Measurements from ENCODE around the gene FOXJ2. TPM values are rescaled to one million over a fixed set of nuclear protein-coding genes. Genes with fewer than 3 reads are reported as not detected.
A peak's percentile ranks its signal among the peaks of the same experiment; 100 is the strongest.
"Not testable (repeated sequence)": the region's sequence is repeated elsewhere in the genome, so short reads cannot be mapped to it uniquely, and the experiment has no call there.

FOXJ2 gene
- 10 to 100 TPM; 17.6 to 17.7 TPM for total RNA-seq

DNA sequence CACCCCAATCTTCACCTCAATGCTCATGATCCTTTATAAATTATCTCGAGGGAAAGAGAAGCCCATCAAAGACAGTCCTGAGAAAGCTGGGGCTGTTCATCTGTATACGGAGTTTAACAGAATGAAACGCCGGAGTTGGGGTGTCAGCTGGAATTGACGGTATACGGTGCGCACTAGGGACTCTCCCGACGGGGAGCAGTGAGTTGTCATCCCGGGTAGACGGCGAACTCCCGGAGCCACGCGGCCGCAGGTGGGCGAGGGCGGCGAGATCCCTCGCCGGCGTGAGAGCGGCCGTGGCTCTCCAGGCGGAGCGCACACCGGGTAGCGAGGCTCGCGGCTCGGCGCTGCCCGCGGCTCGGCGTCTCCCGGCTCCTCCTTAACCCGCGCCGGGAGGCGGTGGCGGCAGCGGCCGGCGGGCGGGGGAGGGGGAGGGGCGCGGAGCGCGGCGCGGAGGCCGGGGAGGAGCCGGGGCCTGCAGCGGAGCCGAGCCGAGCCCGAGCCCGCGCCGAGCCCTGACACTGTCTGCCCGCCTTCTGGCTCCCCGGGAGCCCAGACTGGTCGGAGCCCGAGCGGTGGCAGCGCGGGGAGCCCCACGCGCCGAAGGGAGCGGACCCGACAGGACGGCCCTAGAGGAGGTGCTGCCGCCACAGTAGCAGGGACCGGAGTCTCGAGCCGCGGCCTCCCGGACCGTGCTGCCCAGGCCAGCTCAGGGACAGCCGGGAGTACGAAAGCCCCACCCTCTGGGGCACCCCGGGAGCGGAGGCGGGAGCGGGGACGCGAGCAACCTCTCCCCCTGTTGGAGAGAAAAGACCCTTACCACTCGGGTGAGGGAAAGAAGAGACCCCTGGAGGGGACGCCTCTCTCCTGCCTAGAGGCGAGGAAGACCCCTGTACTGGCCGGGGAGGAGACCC lies at the start of gene FOXJ2:
FOXJ2 (plus strand) TSS at position 475 of the 911 bp plus-strand sequence. CDS start 7,117 bp downstream, outside the sequence.
- intact Hi-C loops (cut with micrococcal nuclease): loop anchor here (1.0 to 10.0 kb wide), 3 partner anchors 50 to 152 kb away; partner anchors contain the start of gene NECAP1
- peak within 1 kb of the TSS; percentile 86 for H3K27ac Mint-ChIP-seq

DNA sequence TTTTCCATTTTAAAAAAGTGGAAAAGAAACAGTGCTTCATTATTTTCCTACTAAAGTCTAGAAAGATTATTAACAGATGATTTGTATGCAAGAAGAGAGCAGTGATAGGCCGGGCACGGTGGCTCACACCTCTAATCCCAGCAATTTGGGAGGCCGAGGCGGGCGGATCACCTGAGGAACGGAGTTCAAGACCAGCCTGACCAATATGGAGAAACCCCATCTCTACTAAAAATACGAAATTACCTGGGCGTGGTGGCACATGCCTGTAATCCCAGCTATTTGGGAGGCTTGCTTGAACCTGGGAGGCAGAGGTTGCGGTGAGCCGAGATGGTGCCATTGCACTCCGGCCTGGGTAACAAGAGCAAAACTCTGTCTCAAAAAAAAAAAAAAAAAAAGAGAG lies 49.5 kb upstream of the FOXJ2 start:
- CTCF ChIA-PET: interaction anchor here (0.6 to 0.8 kb wide), 2 partner anchors 8 to 9 kb away, joined by 4 to 5 read pairs; no protein-coding TSS in a partner anchor
- DNase-seq; H3K27me3 Mint-ChIP-seq (ENCODE audit: low read depth); H3K4me1 Mint-ChIP-seq (ENCODE audit: low read depth); H3K27ac Mint-ChIP-seq; H3K36me3 Mint-ChIP-seq (ENCODE audit: low read depth); H3K4me3 Mint-ChIP-seq; intact Hi-C loops (cut with micrococcal nuclease); H3K9me3 Mint-ChIP-seq: not testable (repeated sequence)

More for the DNA sequence above, at the start of gene FOXJ2:
- Mint-ChIP-seq H3K4me1 (ENCODE audit: low read depth) (peaks cover 51% of the 10 kb centered on the region), H3K4me3 (peak within 1 kb of the TSS; percentile 82), H3K9me3 (no peaks in the 10 kb centered on the region), H3K27me3 (ENCODE audit: low read depth) (no peaks in the 10 kb centered on the region), H3K36me3 (ENCODE audit: low read depth) (peaks cover 9% of the 10 kb centered on the region)
- peak; percentile 72 for DNase-seq
- CTCF ChIA-PET: interaction anchor here (0.8 to 4.7 kb wide), 3 partner anchors 9 to 77 kb away, joined by 3 to 42 read pairs (median 4); no protein-coding TSS in a partner anchor

GRCh38 chr12:7983460-7983859 lies 49.1 kb upstream of the FOXJ2 start:
- H3K27me3 Mint-ChIP-seq (ENCODE audit: low read depth); H3K4me3 Mint-ChIP-seq; H3K27ac Mint-ChIP-seq; H3K4me1 Mint-ChIP-seq (ENCODE audit: low read depth); H3K9me3 Mint-ChIP-seq; intact Hi-C loops (cut with micrococcal nuclease); DNase-seq; H3K36me3 Mint-ChIP-seq (ENCODE audit: low read depth): not testable (repeated sequence)
- CTCF ChIA-PET: interaction anchor here (0.6 kb wide), 2 partner anchors 9 to 803 kb away, joined by 3 to 4 read pairs; no protein-coding TSS in a partner anchor

DNA sequence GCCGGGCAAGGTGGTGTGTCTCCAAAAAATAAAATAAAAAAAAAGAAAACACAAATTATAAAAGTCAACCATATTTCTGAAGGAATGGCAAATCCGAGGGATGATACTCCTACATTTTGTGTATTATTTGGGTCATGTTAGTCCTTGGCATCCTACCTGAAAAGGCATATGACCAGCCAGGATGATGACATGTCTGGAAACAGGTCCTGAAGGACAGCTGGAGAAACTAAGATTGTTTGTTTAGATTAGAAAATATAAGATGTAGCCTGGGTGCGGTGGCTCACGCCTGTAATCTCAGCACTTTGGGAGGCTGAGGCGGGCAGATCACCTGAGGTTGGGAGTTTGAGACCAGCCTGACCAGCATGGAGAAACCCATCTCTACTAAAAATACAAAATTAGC lies 47.6 kb upstream of the FOXJ2 start:
- Mint-ChIP-seq H3K9me3 (no peaks in the 10 kb centered on the region), H3K4me3 (no peak overlapping the region), H3K4me1 (ENCODE audit: low read depth) (peaks cover 8% of the 10 kb centered on the region), H3K36me3 (ENCODE audit: low read depth) (no peaks in the 10 kb centered on the region), H3K27me3 (ENCODE audit: low read depth) (no peaks in the 10 kb centered on the region), H3K27ac (no peak overlapping the region)
- CTCF ChIA-PET: interaction anchor here (0.6 to 1.2 kb wide), 3 partner anchors 11 to 93 kb away, joined by 3 to 4 read pairs (median 3); no protein-coding TSS in a partner anchor
- no peak for DNase-seq
- intact Hi-C loops (cut with micrococcal nuclease): no loop called here

DNA sequence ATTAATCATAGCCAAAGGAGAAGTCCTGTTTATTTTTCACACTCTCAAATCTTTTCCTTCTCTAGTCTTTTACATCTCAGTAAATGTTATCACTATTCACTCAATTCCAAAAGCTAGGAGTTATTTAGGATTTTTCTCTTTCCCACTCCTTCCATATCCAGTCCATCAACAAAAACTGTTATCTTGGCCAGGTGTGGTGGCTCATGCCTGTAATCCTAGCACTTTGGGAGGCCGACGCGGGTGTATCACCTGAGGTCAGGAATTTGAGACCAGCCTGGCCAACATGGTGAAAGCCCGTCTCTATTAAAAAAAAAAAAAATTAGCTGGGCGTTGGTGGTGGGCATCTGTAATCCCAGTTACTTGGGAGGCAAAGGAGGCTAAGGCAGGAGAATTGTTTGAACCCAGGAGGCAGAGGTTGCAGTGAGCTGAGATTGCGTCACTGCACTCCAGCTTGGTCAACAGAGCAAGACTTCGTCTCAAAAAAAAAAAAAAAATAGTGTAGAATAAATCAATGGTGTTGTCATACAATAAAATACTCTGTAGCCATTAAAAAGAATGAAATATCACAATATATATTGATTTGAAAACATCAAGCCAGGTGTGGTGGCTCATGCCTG lies 46.6 kb upstream of the FOXJ2 start:
- intact Hi-C loops (cut with micrococcal nuclease): no loop called here
- H3K9me3 Mint-ChIP-seq: no peaks in the 10 kb centered on the region
- H3K4me3 Mint-ChIP-seq: no peak overlapping the region
- H3K27me3 Mint-ChIP-seq (ENCODE audit: low read depth): no peaks in the 10 kb centered on the region
- H3K27ac Mint-ChIP-seq: no peak overlapping the region
- DNase-seq: no peak
- peaks cover 16% of the 10 kb centered on the region for H3K4me1 Mint-ChIP-seq (ENCODE audit: low read depth)
- CTCF ChIA-PET: interaction anchor here (1.2 to 1.5 kb wide), 3 partner anchors 12 to 52 kb away, joined by 3 to 4 read pairs (median 3); no protein-coding TSS in a partner anchor
- no peaks in the 10 kb centered on the region for H3K36me3 Mint-ChIP-seq (ENCODE audit: low read depth)

- no peaks in the 10 kb centered on the region for H3K27me3 Mint-ChIP-seq (ENCODE audit: low read depth)
- intact Hi-C loops (cut with micrococcal nuclease): loop anchor here (1.0 to 10.0 kb wide), 6 partner anchors 19 to 345 kb away; no protein-coding TSS in a partner anchor
- CTCF ChIA-PET: interaction anchor here (0.6 to 2.0 kb wide), 5 partner anchors 15 to 57 kb away, joined by 3 to 7 read pairs (median 5); no protein-coding TSS in a partner anchor
- H3K4me1 Mint-ChIP-seq (ENCODE audit: low read depth): peaks cover 26% of the 10 kb centered on the region
- H3K27ac Mint-ChIP-seq: peak overlapping the region; percentile 82
- H3K36me3 Mint-ChIP-seq (ENCODE audit: low read depth): no peaks in the 10 kb centered on the region
- H3K4me3 Mint-ChIP-seq: peak overlapping the region; percentile 41
- no peaks in the 10 kb centered on the region for H3K9me3 Mint-ChIP-seq
- DNase-seq: peak; percentile 84
Observed at GRCh38 chr12:7989827-7990491, 42.6 kb upstream of the FOXJ2 start.

- no peak for DNase-seq
- peaks cover 26% of the 10 kb centered on the region for H3K4me1 Mint-ChIP-seq (ENCODE audit: low read depth)
- CTCF ChIA-PET: interaction anchor here (0.9 to 3.1 kb wide), 8 partner anchors 9 to 132 kb away, joined by 3 to 17 read pairs (median 6); no protein-coding TSS in a partner anchor
- H3K4me3 Mint-ChIP-seq: peak overlapping the region; percentile 4
- H3K27ac Mint-ChIP-seq: peak overlapping the region; percentile 82
- intact Hi-C loops (cut with micrococcal nuclease): loop anchor here (10.0 kb wide), 1 partner anchor 347 kb away; no protein-coding TSS in a partner anchor
- H3K9me3 Mint-ChIP-seq: no peaks in the 10 kb centered on the region
- H3K27me3 Mint-ChIP-seq (ENCODE audit: low read depth): no peaks in the 10 kb centered on the region
- no peaks in the 10 kb centered on the region for H3K36me3 Mint-ChIP-seq (ENCODE audit: low read depth)
Observed at GRCh38 chr12:7991535-7991934, 41.0 kb upstream of the FOXJ2 start.

DNA sequence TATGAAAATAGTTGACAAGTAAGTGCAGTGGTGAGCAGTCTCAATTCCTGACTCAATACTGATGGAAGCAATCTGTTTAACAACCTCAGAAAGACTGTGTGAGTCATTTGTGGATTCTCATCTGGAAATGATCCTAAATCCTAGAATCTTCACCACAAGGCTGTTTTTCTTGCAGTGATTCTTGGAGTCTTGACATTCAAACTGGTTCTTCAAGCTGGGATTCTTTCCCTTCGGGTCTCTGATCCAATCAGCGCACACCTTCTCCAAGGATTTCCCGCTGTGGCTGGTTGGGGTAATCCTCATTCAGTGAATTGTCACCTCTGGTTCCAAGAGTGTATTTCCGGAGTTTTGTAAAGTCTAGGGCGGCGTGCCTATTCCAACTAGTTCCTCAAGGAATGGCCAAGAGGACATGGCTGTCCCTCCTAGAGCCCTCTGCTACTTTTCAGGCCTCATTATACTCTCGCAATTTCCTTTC lies 37.7 kb upstream of the FOXJ2 start:
- Mint-ChIP-seq H3K4me1 (ENCODE audit: low read depth) (peaks cover 19% of the 10 kb centered on the region), H3K27me3 (ENCODE audit: low read depth) (no peaks in the 10 kb centered on the region), H3K4me3 (no peak overlapping the region), H3K36me3 (ENCODE audit: low read depth) (no peaks in the 10 kb centered on the region), H3K9me3 (peaks cover 3% of the 10 kb centered on the region), H3K27ac (no peak overlapping the region)
- DNase-seq: no peak
- intact Hi-C loops (cut with micrococcal nuclease): loop anchor here (1.0 to 10.0 kb wide), 7 partner anchors 24 to 350 kb away; no protein-coding TSS in a partner anchor
- CTCF ChIA-PET: interaction anchor here (0.9 to 3.1 kb wide), 15 partner anchors 22 to 139 kb away, joined by 3 to 50 read pairs (median 4); partner anchors contain the start of gene SLC2A3

- CTCF ChIA-PET: interaction anchor here (0.5 to 3.1 kb wide), 14 partner anchors 23 to 139 kb away, joined by 3 to 50 read pairs (median 5); partner anchors contain the start of gene SLC2A3
- Mint-ChIP-seq H3K36me3 (ENCODE audit: low read depth) (no peaks in the 10 kb centered on the region), H3K4me3 (no peak overlapping the region), H3K4me1 (ENCODE audit: low read depth) (peaks cover 13% of the 10 kb centered on the region), H3K27me3 (ENCODE audit: low read depth) (no peaks in the 10 kb centered on the region), H3K27ac (no peak overlapping the region), H3K9me3 (peaks cover 3% of the 10 kb centered on the region)
- peak; percentile 95 for DNase-seq
- intact Hi-C loops (cut with micrococcal nuclease): loop anchor here (1.0 to 10.0 kb wide), 7 partner anchors 25 to 351 kb away; no protein-coding TSS in a partner anchor
Observed at GRCh38 chr12:7995266-7995963, 37.1 kb upstream of the FOXJ2 start.

DNA sequence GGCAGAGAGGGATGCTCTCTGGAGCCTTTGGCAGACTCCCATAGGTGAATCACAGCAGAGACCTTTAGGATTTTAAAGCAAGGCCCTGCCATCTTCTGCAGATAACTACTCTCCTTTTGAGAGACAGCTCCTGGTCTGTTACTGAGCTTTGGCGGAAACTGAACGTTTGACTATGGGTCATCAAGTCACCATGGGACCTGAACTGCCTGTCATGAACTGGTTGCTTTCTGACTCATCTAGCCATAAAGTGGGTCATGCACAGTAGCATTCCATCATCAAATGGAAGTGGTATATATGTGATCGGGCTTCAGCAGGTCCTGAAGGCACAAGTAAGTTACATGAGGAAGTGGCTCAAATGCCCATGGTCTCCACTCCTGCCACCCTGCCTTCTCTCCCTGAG lies 31.7 kb upstream of the FOXJ2 start:
- CTCF ChIA-PET; H3K9me3 Mint-ChIP-seq; H3K27me3 Mint-ChIP-seq (ENCODE audit: low read depth); H3K27ac Mint-ChIP-seq; intact Hi-C loops (cut with micrococcal nuclease); H3K4me3 Mint-ChIP-seq; H3K4me1 Mint-ChIP-seq (ENCODE audit: low read depth); H3K36me3 Mint-ChIP-seq (ENCODE audit: low read depth): not testable (repeated sequence)
- peak; percentile 14 for DNase-seq

DNA sequence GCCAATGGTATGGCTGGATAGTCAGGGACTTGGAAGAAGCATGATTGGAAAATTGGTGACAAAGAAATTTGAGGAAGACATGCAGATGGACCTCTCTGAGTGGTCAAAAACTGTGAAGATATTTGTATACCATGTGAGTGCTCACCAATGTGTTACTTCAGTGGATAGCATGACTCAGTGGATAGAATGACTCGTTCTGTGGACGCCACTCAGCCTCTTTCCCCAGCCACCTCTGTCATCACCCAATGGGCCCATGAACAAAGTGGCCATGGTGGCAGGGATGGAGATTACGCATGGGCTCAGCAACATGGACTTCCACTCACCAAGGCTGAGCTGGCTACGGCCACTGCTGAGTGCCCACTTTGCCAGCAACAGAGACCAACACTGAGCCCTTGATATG lies 31.0 kb upstream of the FOXJ2 start:
- H3K36me3 Mint-ChIP-seq (ENCODE audit: low read depth); H3K4me3 Mint-ChIP-seq; H3K4me1 Mint-ChIP-seq (ENCODE audit: low read depth); H3K27me3 Mint-ChIP-seq (ENCODE audit: low read depth); CTCF ChIA-PET; DNase-seq; H3K9me3 Mint-ChIP-seq; intact Hi-C loops (cut with micrococcal nuclease); H3K27ac Mint-ChIP-seq: not testable (repeated sequence)

All from activated naive CD4-positive, alpha-beta T cell treated with anti-CD3 and anti-CD28 coated beads for 36 hours (primary cell).